PC-3 (cell line): ENCODE data around the gene PLPPR1. TPM values are rescaled to one million over a fixed set of nuclear protein-coding genes. Genes with fewer than 3 reads are reported as not detected.

Experiments
- ATAC-seq: fragments of 200-7000 bp; cut with Tn5 transposase; 2 replicates; pipeline ENCODE4 v1.9.1; 2020; ENCODE audit warnings: mild to moderate bottlenecking, moderate library complexity
- BruUV-seq: library from RNA; stranded (reverse); fragments of 400-500 nt; replicated peaks from 2 replicates; lab custom pipeline; 2021; lab: Mats Ljungman, UMichigan
- CTCF ChIA-PET: fragments of 300-600 bp; sonication (Branson Sonifier 250); formaldehyde crosslinking; loops from one replicate; lab custom pipeline; 2022; ENCODE audit warnings: antibody characterized with exemption; lab: Charles Lee
- POLR2A ChIA-PET: fragments of 300-600 bp; sonication (Branson Sonifier 250); formaldehyde crosslinking; loops from one replicate; lab custom pipeline; 2022; ENCODE audit warnings: antibody characterized with exemption; ENCODE audit not compliant: unreplicated experiment; lab: Charles Lee
- DNase-seq: peaks from one replicate; pipeline ENCODE4 v3.0.0-alpha.2; 2015
- H2AFZ ChIP-seq: fragments of 300-600 bp; sonication (generic); 2 replicates; pipeline ENCODE4 v1.6.0; 2016; ENCODE audit warnings: antibody characterized with exemption, low read length
- H3F3A ChIP-seq: fragments of 300-600 bp; sonication (generic); one replicate; pipeline ENCODE4 v1.6.0; 2017; ENCODE audit warnings: antibody characterized with exemption, low read length, control low read depth, mild to moderate bottlenecking; ENCODE audit not compliant: unreplicated experiment
- H3K27ac ChIP-seq: fragments of 300-600 bp; sonication (generic); 2 replicates; pipeline ENCODE4 v1.5.1; 2016; ENCODE audit warnings: mild to moderate bottlenecking, low read length
- H3K27me3 ChIP-seq: fragments of 300-600 bp; sonication (generic); 2 replicates; pipeline ENCODE4 v1.6.1; 2016; ENCODE audit warnings: low read length, mixed read lengths
- H3K36me3 ChIP-seq: fragments of 300-600 bp; sonication (generic); 2 replicates; pipeline ENCODE4 v1.6.1; 2016; ENCODE audit warnings: low read depth, mixed run types, low read length, mixed read lengths
- H3K4me1 ChIP-seq: fragments of 300-600 bp; sonication (generic); 2 replicates; pipeline ENCODE4 v1.5.1; 2016; ENCODE audit warnings: low read length; ENCODE audit not compliant: insufficient read depth
- H3K4me2 ChIP-seq: fragments of 300-600 bp; sonication (generic); 2 replicates; pipeline ENCODE4 v1.6.0; 2016; ENCODE audit warnings: low read length
- H3K4me3 ChIP-seq: fragments of 300-600 bp; sonication (generic); 2 replicates; pipeline ENCODE4 v1.5.1; 2016; ENCODE audit warnings: mild to moderate bottlenecking, low read length, mixed read lengths
- H3K79me2 ChIP-seq: fragments of 300-600 bp; sonication (generic); 2 replicates; pipeline ENCODE4 v1.6.1; 2017; ENCODE audit warnings: low read length, mixed read lengths
- H3K9ac ChIP-seq: fragments of 300-600 bp; sonication (generic); 2 replicates; pipeline ENCODE4 v1.6.0; 2016; ENCODE audit warnings: mild to moderate bottlenecking, low read length
- H3K9me2 ChIP-seq: fragments of 300-600 bp; sonication (generic); replicated peaks from 2 replicates; pipeline ENCODE4 v1.6.1; 2016; ENCODE audit warnings: mixed run types, low read length, mixed read lengths
- H3K9me3 ChIP-seq: fragments of 300-600 bp; sonication (generic); 2 replicates; pipeline ENCODE4 v1.6.1; 2016; ENCODE audit warnings: low read length, mixed read lengths
- H4K20me1 ChIP-seq: fragments of 300-600 bp; sonication (generic); 2 replicates; pipeline ENCODE4 v1.6.1; 2016; ENCODE audit warnings: low read length, mixed read lengths
- EZH2 ChIP-seq: fragments of 300-600 bp; sonication (generic); IDR thresholded peaks from one replicate; pipeline ENCODE4 v1.6.1; 2017; ENCODE audit warnings: antibody characterized with exemption, mild to moderate bottlenecking, low read length; ENCODE audit not compliant: unreplicated experiment
- EZH2phosphoT487 ChIP-seq: fragments of 300-600 bp; sonication (generic); IDR thresholded peaks from 2 replicates; pipeline ENCODE4 v1.6.1; 2018; ENCODE audit warnings: mild to moderate bottlenecking, antibody characterized with exemption, low read length, borderline replicate concordance
- intact Hi-C: fragments of 100-400 bp; cut with micrococcal nuclease; formaldehyde crosslinking; loops from 2 replicates; pipeline ENCODE4 v1.9.0; 2023
- total RNA-seq: library from RNA; depleted of rRNA; stranded (reverse); fragments of >200 nt; gene quantifications from 2 replicates; pipeline ENCODE4 v1.2.3, GENCODE V29; 2014
- TF ChIP-seq, protein P1 (sequence below): fragments of 300-600 bp; sonication (generic); conservative IDR thresholded peaks from 2 replicates; pipeline ENCODE4 v1.5.1; 2017; ENCODE audit warnings: antibody characterized with exemption, low read depth, mild to moderate bottlenecking, low read length

Gene PLPPR1
- total RNA-seq, 1 experiment from 2014 or later, result not detected

DNA sequence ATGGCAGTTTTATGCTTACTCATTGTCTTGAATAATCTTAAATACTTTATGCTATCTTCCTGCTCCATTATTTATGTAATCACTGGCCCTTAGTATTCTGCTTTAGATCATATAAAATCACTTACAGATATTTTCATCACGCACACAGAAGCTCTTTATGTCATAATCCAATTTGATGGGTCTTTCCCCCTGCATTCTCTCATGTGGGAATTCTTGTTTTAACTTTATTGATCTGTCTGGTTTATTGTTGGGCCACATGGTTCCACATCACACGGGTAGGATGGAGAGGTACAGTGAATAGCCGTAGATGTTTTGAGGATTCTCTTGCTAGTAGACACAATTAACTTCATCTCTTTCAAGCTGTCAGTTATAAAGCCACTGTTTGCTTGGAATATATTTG is 27.0 kb downstream of the PLPPR1 start:
- TF ChIP-seq, protein P1, sequence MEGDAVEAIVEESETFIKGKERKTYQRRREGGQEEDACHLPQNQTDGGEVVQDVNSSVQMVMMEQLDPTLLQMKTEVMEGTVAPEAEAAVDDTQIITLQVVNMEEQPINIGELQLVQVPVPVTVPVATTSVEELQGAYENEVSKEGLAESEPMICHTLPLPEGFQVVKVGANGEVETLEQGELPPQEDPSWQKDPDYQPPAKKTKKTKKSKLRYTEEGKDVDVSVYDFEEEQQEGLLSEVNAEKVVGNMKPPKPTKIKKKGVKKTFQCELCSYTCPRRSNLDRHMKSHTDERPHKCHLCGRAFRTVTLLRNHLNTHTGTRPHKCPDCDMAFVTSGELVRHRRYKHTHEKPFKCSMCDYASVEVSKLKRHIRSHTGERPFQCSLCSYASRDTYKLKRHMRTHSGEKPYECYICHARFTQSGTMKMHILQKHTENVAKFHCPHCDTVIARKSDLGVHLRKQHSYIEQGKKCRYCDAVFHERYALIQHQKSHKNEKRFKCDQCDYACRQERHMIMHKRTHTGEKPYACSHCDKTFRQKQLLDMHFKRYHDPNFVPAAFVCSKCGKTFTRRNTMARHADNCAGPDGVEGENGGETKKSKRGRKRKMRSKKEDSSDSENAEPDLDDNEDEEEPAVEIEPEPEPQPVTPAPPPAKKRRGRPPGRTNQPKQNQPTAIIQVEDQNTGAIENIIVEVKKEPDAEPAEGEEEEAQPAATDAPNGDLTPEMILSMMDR, result no peak
- TF ChIP-seq EZH2, result no peak
- no peak for TF ChIP-seq EZH2phosphoT487
- POLR2A ChIA-PET, result no interaction called here
- BruUV-seq, result no TSS peak

DNA sequence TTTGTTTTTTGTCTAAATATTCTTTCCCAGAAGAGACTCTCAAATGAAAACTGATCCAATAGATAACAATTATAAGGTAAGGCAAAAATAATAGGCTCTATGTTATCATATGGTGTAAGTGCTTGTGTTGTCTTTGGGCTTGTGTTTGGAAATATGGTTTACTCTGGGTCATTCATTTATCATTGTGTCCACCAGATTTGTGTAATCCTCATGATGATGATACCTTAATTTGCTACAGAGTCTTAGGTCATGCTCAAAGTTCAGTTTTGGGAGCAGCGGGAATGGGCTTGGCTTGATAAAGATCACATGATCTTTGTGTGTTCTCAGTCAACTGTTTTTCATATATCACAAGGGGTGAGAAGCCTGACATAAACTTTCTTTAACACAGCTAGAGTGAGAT is 34.2 kb downstream of the PLPPR1 start:
- no TSS peak for BruUV-seq
- no peaks in the 10 kb centered on the region for H3K27me3 ChIP-seq
- no peak overlapping the region for H3K4me2 ChIP-seq
- no peak overlapping the region for H3K4me3 ChIP-seq
- ChIA-PET POLR2A (no interaction called here), CTCF (no interaction called here)
- H4K20me1 ChIP-seq, result no peaks in the 10 kb centered on the region
- DNase-seq, result no peak
- no peak overlapping the region for H3K9ac ChIP-seq
- H3K27ac ChIP-seq, result no peak overlapping the region
- H3K36me3 ChIP-seq, result no peaks in the 10 kb centered on the region
- H2AFZ ChIP-seq, result no peak overlapping the region
- no peaks in the 10 kb centered on the region for H3K79me2 ChIP-seq
- ATAC-seq, result no peak
- intact Hi-C loops, result no loop called here
- TF ChIP-seq EZH2phosphoT487, result no peak
- no peak for TF ChIP-seq EZH2
- TF ChIP-seq, protein P1, result no peak
- no peaks in the 10 kb centered on the region for H3K4me1 ChIP-seq
- H3K9me3 ChIP-seq, result no peaks in the 10 kb centered on the region
- no peaks in the 10 kb centered on the region for H3F3A ChIP-seq
- H3K9me2 ChIP-seq, result no peaks in the 10 kb centered on the region

More for the DNA sequence above, 27.0 kb downstream of the PLPPR1 start:
- H3K36me3 ChIP-seq, result no peaks in the 10 kb centered on the region
- no peaks in the 10 kb centered on the region for H3F3A ChIP-seq
- no peaks in the 10 kb centered on the region for H3K9me3 ChIP-seq
- intact Hi-C loops, result no loop called here
- no peak for DNase-seq
- ATAC-seq, result no peak
- no peaks in the 10 kb centered on the region for H3K79me2 ChIP-seq
- CTCF ChIA-PET, result no interaction called here
- H3K4me2 ChIP-seq, result no peak overlapping the region
- H3K27me3 ChIP-seq, result no peaks in the 10 kb centered on the region
- H3K4me1 ChIP-seq, result no peaks in the 10 kb centered on the region
- H3K9me2 ChIP-seq, result no peaks in the 10 kb centered on the region
- H3K27ac ChIP-seq, result no peak overlapping the region
- H3K4me3 ChIP-seq, result no peak overlapping the region
- no peaks in the 10 kb centered on the region for H4K20me1 ChIP-seq
- no peak overlapping the region for H2AFZ ChIP-seq
- H3K9ac ChIP-seq, result no peak overlapping the region

DNA sequence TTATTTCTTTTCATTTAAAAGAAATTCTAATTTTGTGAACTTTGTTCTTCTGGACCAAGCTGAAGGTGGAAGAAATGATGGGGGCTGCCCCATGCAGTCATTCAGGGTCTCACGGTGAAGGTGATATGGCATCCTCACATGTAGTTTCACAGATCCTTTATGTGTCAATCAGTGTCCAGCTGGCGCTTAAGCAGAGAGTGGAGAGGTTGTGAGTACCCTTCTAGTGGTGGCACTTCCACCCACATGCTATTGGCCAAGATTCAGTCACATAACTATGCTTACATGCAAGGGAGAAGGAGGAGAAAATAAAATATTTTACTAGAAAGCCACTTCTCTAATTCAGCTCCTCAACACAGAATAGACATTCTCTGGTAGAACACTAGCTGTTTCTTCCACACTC is 34.7 kb downstream of the PLPPR1 start:
- no peak overlapping the region for H3K9ac ChIP-seq
- TF ChIP-seq EZH2 (no peak), EZH2phosphoT487 (no peak)
- TF ChIP-seq, protein P1, result no peak
- no peaks in the 10 kb centered on the region for H3K4me1 ChIP-seq
- no peaks in the 10 kb centered on the region for H3K9me2 ChIP-seq
- no TSS peak for BruUV-seq
- no peaks in the 10 kb centered on the region for H3K79me2 ChIP-seq
- no peaks in the 10 kb centered on the region for H3K36me3 ChIP-seq
- H3K4me2 ChIP-seq, result no peak overlapping the region
- CTCF ChIA-PET, result no interaction called here
- H3K4me3 ChIP-seq, result no peak overlapping the region
- H3K27me3 ChIP-seq, result no peaks in the 10 kb centered on the region
- H4K20me1 ChIP-seq, result no peaks in the 10 kb centered on the region
- DNase-seq, result no peak
- ATAC-seq, result no peak
- H2AFZ ChIP-seq, result no peak overlapping the region
- intact Hi-C loops, result no loop called here
- H3K27ac ChIP-seq, result no peak overlapping the region
- no peaks in the 10 kb centered on the region for H3F3A ChIP-seq
- no peaks in the 10 kb centered on the region for H3K9me3 ChIP-seq
- POLR2A ChIA-PET, result no interaction called here
